Lower leg skin (tissue), 3 donors: ENCODE measurements around the gene LCE3D.

ENCODE experiments used
- CTCF ChIP-seq, 3 donors: fragments of 450-650 bp; IDR thresholded peaks; one replicate each; pipeline ENCODE4 v1.5.1; 2016; ENCODE audit warnings: antibody characterized with exemption in 3 of 3, mild to moderate bottlenecking in 3 of 3, moderate library complexity in 2 of 3
- POLR2A ChIP-seq, 2 donors: fragments of 450-650 bp; IDR thresholded peaks; one replicate each; pipeline ENCODE4 v1.6.1; 2016 to 2017; ENCODE audit warnings: antibody characterized with exemption in 2 of 2, mild to moderate bottlenecking in 1 of 2, moderate library complexity in 1 of 2

DNA sequence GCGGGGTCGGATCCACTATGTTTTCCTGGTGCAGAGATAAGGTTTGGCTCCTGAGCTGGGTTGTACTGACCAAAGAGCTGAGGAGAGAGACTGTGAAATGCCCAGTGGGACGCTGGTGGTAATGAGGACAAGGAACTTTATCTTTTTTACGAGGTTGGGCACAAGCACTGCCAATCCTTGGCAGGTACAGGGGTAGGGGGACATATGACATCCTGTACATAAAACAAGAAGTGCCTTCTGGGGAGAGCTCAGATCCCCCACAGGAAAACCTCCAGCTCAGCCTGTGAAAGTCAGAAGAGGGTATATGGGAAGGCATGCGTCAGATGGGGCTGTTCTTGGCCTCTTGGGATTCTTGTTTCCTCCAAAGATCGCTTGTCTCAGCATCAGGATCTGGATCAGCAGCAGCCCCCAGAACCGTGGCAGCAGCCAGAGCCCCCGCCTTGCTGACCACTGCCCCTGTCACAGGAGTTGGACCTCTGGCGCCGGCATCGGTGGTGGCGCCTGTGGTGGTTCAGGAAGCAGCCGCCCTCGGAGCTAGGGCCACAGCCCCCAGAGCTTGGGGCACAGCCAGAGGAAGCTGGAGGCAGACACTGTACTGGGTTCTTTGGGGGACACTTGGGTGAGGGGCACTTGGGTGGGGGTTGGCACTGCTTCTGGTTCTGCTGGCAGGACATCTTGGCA, 14.6 kb downstream of the LCE3D start:
- TF ChIP-seq CTCF (IDR thresholded peaks at IDR 0.05) (no peak), POLR2A (IDR thresholded peaks at IDR 0.05) (no peak)
